GM10266 (cell line): Measurements from ENCODE around the gene MBD3L2B.

Experiments
- DNase-seq: peaks from one replicate; pipeline ENCODE4 v3.0.0; 2012; ENCODE audit errors: extremely low spot score
- TF ChIP-seq, protein P1 (sequence below): IDR thresholded peaks from 2 replicates; pipeline ENCODE4 v1.5.1; 2012; ENCODE audit warnings: mild to moderate bottlenecking, low read depth; ENCODE audit not compliant: control insufficient read depth, insufficient read depth; ENCODE audit errors: missing control alignments

MBD3L2B gene

DNA sequence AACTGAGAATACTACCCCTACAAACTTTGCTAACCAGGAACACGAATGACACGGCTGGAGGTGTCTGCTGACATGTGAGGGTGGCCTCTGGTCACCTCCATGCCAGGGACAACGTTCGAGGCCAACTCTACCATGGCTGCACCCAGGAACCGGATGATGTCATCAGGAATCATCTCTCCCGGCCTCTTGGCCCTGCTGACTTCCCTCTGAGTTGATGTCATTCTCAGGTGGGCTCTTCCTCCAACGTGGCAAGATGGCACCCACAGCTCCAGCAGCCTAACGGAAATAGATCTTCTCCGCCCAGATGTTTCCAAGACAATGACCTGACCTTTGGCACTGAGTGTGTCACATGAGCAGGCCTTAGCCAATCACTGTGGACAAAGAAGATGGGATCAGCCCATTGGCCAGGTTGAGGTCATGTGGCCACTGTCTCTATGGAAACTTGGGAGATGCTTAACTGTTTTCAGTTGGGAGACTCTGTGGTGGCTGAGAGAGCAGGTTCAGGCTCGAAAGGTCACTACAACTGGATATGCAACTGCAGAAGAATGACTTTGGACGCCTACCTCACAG is 15.0 kb downstream of the MBD3L2B start:
- TF ChIP-seq, protein P1, sequence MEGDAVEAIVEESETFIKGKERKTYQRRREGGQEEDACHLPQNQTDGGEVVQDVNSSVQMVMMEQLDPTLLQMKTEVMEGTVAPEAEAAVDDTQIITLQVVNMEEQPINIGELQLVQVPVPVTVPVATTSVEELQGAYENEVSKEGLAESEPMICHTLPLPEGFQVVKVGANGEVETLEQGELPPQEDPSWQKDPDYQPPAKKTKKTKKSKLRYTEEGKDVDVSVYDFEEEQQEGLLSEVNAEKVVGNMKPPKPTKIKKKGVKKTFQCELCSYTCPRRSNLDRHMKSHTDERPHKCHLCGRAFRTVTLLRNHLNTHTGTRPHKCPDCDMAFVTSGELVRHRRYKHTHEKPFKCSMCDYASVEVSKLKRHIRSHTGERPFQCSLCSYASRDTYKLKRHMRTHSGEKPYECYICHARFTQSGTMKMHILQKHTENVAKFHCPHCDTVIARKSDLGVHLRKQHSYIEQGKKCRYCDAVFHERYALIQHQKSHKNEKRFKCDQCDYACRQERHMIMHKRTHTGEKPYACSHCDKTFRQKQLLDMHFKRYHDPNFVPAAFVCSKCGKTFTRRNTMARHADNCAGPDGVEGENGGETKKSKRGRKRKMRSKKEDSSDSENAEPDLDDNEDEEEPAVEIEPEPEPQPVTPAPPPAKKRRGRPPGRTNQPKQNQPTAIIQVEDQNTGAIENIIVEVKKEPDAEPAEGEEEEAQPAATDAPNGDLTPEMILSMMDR: no peak
- no peak for DNase-seq

DNA sequence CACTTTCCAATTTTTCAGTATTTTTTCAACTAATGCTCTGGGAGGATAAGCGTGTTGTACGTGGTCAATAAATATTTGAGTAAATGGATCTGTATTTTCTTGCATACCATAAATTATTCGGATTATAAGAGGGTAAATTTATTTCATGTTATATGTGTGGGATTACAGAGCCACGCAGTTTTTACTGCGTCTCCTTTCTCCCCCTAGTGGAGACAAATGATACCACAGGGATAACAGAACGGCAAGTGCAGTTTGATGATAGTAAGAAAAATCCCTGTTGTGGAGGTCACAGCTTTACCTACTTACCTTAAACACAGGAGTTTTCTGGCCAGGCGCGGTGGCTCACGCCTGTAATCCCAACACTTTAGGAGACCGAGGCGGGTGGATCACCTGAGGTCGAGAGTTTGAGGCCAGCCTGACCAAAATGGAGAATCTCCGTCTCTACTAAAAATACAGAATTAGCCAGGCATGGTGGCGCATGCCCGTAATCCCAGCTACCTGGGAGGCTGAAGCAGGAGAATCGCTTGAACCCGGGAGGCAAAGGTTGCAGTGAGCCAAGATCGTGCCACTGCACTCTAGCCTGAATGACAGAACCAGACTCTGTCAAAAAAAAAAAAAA is 16.8 kb downstream of the MBD3L2B start:
- peak; percentile 32 for DNase-seq
- TF ChIP-seq, protein P1: peak; percentile 56

DNA sequence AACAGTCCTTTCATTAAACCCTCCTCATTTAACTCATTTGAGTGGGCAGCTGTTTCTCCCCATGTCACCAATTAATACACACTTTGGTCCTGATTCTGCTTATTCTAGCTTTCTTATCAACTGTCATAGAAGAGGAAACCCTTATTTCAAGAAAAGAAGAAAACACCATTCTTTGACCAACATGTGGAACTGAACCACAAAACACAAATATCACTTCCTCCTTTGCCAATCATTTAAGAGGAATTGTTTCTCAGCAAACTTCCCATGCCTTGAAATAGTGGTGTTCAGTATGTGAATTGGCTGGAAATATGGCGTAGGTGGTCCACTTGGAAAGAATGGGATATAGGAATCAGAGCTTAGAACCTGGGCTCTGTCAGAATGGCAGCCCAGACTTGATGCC is 20.4 kb downstream of the MBD3L2B start:
- DNase-seq: no peak
- TF ChIP-seq, protein P1: no peak

DNA sequence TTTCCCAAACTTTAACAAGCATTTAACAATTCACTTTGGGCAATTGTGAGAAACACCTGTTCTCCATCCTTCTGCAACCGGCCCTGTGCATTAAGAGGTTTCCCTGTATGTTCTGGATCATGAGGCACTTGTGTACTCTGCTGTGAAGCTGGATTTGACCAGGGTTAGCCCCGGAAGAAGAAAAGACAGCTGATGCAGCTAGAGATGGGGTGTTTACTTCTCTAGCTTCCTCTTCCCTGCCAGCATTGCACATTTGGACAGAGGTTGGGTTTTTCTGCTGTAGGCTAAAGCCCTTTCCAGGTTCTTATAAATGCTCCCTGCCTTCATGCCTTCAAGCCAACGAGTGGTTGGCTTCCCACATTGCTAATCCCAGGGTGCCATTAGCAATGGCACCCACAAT is 20.9 kb downstream of the MBD3L2B start:
- TF ChIP-seq, protein P1: no peak
- no peak for DNase-seq

DNA sequence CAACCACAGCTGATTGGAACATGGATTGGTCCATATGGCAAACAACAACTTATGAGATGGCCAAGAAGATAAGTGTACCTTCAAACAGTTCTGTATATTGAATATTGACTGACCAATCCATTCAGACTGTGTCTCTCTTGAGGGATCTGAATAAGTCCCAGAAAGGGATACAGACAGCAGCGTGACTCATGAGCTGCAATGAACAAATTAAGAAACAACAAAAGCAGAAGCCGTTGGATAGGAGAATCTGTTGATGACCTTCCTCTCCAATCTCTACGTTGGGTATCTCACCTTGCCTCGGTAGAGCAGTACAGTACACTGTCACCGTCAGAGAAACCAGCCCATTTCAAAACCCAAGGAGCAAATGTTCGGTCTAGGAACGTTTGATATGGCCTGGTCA is 21.3 kb downstream of the MBD3L2B start:
- TF ChIP-seq, protein P1: no peak
- no peak for DNase-seq

DNA sequence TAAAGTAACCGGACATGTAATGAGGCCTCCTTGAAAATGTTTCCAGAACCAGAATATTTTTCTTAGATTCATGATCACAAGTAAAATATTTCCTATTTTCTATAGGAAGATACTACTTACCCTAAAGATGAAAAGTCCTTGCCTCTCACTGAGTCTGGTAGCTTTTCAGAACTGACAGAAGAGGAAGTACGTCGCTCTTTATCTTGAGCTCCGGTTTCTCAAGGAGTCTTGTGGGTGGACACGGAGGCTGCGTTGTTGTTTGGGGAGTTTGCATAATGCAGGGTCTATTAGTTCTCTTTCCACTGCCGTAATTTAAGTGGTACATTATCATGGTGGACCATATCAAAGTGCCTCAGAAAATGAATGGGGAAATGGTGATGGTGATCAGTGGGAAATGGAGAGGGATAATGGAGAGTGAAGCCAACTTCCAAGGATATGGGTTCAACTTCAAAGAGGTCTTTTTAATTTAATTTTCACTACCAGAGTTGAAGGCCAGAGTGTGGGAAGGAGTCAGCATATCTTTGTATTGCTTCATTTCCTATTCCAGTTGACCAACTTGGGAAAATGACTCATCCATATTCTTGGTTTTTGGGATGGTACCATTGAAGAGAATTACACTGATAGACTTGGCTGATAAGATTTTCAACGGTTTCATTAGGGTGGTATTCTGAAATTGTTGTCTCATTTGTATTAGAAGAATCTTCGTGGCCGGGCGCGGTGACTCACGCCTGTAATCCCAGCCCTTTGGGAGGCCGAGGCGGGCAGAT is 23.4 kb downstream of the MBD3L2B start:
- TF ChIP-seq, protein P1: no peak
- DNase-seq: no peak

DNA sequence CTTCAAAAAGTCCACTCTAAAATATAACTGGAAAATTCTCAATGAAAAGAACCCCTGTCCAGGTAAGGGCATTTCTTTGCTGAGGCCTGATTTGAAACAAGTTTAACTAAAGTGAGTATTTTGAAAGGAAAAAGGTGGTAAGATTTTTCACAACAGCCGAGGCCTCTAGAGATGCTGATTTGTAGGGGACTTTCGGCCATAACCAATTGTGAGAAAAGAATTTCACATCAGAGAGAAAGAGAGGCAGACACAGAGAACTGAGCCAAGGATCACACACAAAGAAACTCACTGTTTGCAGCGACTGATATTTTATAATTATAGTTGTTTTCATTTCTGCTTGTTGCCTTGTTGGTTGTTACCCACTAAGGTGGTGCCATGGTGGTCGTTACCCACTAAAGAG is 24.4 kb downstream of the MBD3L2B start:
- TF ChIP-seq, protein P1: no peak
- DNase-seq: no peak
